Measurements from ENCODE around the gene ARHGDIG.

The ARHGDIG gene

DNA sequence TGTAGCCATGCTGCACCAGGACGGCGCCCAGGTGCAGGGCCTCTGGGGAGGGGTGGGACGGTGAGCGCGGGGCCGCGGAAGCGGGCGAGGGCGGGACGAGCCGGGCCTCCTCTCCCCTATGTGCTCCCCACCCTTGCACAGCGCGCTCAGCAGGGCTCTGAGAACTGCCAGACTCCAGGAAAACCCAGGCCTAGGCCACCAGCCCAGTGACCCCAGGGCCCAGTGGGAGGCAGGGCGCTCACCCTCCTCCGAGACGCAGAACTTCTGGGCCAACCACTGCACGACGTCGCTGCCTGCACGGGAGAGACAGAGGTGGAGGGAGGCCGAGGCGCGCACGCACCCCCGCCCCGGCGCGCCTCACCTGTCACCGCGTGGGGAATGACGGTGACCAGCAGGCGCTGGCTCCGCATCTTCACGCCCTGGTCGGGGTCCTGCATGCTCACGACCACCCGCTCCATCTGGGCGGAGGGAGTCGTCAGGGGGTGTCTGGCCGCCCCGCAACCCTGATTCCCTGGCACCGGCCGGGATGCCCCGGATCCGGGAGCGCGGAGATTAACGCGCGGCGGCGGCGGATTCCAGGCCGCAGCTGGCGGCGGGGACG lies 5.2 kb upstream of the ARHGDIG start:
- Histone ChIP-seq H3K36me3 (ENCODE audit: control insufficient read depth, insufficient read depth, low read length) (no peaks in the 10 kb centered on the region), H3K9me3 (ENCODE audit: control insufficient read depth, insufficient read depth, low read length) (no peaks in the 10 kb centered on the region), H3K9ac (ENCODE audit: low read depth, low read length) (peak overlapping the region; percentile 47), H3K27me3 (ENCODE audit: control insufficient read depth, insufficient read depth, low read length) (peaks cover 22% of the 10 kb centered on the region), H3K4me3 (ENCODE audit: low read depth, low read length) (peak overlapping the region; percentile 52), H3K4me1 (ENCODE audit: control insufficient read depth, insufficient read depth, low read length) (no peaks in the 10 kb centered on the region)

DNA sequence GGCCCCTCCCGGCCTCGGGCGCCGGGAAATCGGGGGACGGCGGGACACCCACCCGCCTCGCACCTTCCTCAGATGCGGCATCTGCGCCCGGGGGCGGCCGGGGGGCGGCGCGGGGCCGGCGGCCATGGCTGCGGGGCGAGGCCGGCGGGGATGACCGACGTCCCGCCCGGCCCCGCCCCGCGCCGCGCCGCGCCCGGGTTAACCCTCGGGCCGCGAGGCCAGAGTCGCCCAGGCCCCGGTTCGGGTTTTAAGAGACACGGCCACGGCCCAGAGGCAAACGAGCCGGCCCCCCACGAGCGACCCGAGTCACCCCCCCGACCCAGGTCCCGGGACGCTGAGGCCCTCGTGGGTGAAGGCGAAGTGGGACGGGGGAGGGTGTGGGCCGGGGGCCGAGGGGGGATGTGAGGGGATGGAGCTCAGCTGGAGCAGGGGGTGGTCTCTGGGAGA lies 4.6 kb upstream of the ARHGDIG start, which contains the start of gene RGS11:
Gene RGS11, minus strand, starts transcription at position 159 of the 447 bp plus-strand sequence. Its CDS starts 33 bp downstream, at position 126.
- no peaks in the 10 kb centered on the region for H3K4me1 ChIP-seq (ENCODE audit: control insufficient read depth, insufficient read depth, low read length)
- no peaks in the 10 kb centered on the region for H3K36me3 ChIP-seq (ENCODE audit: control insufficient read depth, insufficient read depth, low read length)
- no peaks in the 10 kb centered on the region for H3K9me3 ChIP-seq (ENCODE audit: control insufficient read depth, insufficient read depth, low read length)
- H3K27me3 ChIP-seq (ENCODE audit: control insufficient read depth, insufficient read depth, low read length), result peaks cover 22% of the 10 kb centered on the region
- peak within 1 kb of the TSS; percentile 47 for H3K9ac ChIP-seq (ENCODE audit: low read depth, low read length)
- peak within 1 kb of the TSS; percentile 52 for H3K4me3 ChIP-seq (ENCODE audit: low read depth, low read length)

DNA sequence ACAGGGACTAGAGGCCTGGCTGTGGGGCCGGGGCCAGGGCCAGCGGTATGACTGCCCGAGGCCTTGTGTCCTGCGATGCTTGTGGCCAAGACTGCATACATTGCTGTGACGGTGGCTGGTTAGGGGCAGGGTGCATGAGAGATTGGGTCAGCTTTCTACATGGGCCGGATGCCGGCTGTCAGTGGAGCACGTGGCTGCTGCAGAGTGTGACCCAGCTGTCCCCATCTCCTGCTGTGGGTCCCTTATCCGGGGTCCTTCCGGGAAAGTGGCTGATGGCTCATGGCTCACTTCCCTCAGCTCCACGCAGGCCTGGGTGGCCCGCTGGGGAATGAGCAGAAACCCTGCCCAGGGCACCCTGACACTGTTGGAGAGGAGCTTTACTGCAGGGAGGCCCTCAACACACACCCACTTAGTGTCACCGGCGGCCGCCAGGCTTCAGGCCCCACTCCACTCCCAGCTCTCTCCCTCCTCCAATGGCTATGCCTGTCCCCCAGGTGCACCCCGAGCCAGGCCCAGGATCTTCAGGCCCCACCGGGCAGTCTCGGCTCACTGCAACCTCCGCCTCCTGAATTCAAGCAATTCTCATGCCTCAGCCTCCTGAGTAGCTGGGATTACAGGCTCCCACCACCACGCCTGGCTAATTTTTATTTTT lies 3.8 kb upstream of the ARHGDIG start:
- Histone ChIP-seq H3K4me1 (ENCODE audit: control insufficient read depth, insufficient read depth, low read length) (no peaks in the 10 kb centered on the region), H3K27me3 (ENCODE audit: control insufficient read depth, insufficient read depth, low read length) (peaks cover 22% of the 10 kb centered on the region), H3K36me3 (ENCODE audit: control insufficient read depth, insufficient read depth, low read length) (no peaks in the 10 kb centered on the region), H3K4me3 (ENCODE audit: low read depth, low read length) (no peak overlapping the region), H3K9me3 (ENCODE audit: control insufficient read depth, insufficient read depth, low read length) (no peaks in the 10 kb centered on the region), H3K9ac (ENCODE audit: low read depth, low read length) (no peak overlapping the region)

DNA sequence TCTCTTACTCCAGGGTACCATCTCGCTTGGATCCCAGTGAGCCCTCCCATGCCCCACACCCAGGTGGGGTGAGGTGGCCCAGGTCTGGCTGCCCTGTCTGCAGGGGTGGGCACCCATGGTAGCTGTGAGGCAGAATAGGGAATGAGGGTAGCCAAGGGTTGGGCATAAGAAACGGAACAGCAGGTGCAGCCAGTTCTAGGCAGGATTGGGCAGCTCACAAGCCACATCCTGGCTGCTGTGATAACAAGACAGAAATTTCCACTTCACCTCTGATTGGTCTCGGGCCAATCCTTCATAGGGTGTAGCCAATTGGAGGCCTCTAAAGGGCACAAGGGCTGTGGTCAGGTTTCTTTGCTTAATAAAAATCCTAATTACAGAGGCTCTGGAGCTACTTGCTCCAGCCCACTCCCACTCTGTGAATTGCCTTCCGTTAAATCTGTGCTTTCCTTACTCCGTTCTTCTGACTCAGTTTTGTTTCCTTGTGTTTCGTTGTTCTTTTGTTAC lies 1.5 kb upstream of the ARHGDIG start:
- Histone ChIP-seq H3K36me3 (ENCODE audit: control insufficient read depth, insufficient read depth, low read length) (no peaks in the 10 kb centered on the region), H3K4me3 (ENCODE audit: low read depth, low read length) (no peak overlapping the region), H3K27me3 (ENCODE audit: control insufficient read depth, insufficient read depth, low read length) (peaks cover 22% of the 10 kb centered on the region), H3K9me3 (ENCODE audit: control insufficient read depth, insufficient read depth, low read length) (no peaks in the 10 kb centered on the region), H3K4me1 (ENCODE audit: control insufficient read depth, insufficient read depth, low read length) (no peaks in the 10 kb centered on the region), H3K9ac (ENCODE audit: low read depth, low read length) (no peak overlapping the region)

DNA sequence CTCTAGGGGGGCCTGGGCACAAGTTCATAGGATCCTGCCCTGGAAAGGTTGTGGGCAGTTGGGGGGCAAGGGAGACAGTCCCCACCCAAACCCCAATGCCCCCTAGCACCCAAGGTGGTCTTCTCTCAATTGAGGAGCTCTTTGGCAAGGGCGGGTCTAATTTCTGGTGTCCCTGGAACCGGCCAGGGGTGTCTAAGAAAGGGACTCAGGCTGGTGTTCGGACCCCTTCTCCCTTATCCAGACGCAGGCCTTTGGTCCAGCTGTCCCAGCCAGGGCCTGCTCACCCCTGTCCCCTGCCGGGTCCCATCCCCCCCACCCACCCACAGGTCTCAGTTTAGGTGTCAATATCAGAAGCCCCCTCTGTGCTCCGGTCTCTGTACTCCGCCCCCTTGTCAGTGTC lies 860 bp upstream of the ARHGDIG start:
- Histone ChIP-seq H3K27me3 (ENCODE audit: control insufficient read depth, insufficient read depth, low read length) (peaks cover 18% of the 10 kb centered on the region), H3K9me3 (ENCODE audit: control insufficient read depth, insufficient read depth, low read length) (no peaks in the 10 kb centered on the region), H3K4me1 (ENCODE audit: control insufficient read depth, insufficient read depth, low read length) (no peaks in the 10 kb centered on the region), H3K9ac (ENCODE audit: low read depth, low read length) (no peak overlapping the region), H3K36me3 (ENCODE audit: control insufficient read depth, insufficient read depth, low read length) (no peaks in the 10 kb centered on the region), H3K4me3 (ENCODE audit: low read depth, low read length) (no peak overlapping the region)

DNA sequence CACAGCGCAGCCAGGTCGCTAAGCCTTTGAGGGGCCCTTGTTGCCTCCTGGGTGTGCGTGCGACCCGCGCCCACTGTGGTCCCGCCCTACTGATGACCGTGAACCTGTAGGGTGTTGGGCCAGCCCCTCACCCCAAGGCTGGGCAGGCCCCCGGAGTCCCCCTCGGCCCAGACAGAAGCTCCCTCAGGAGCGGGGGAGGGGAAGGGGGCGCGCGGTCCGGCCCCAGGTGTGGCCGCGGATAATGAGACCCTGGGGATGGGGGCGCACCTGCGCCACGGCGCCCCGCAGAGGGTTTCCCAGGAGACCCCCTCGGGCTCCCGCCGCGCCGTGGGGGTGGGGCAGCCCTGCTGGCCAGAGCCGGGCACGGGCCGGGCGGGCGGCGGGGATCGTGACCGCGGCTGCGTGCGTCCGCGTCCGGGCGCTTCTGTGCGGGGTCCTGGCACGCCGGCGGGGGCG lies 358 bp upstream of the ARHGDIG start:
- Histone ChIP-seq H3K27me3 (ENCODE audit: control insufficient read depth, insufficient read depth, low read length) (peaks cover 13% of the 10 kb centered on the region), H3K9me3 (ENCODE audit: control insufficient read depth, insufficient read depth, low read length) (no peaks in the 10 kb centered on the region), H3K4me1 (ENCODE audit: control insufficient read depth, insufficient read depth, low read length) (no peaks in the 10 kb centered on the region), H3K4me3 (ENCODE audit: low read depth, low read length) (no peak overlapping the region), H3K36me3 (ENCODE audit: control insufficient read depth, insufficient read depth, low read length) (peaks cover 3% of the 10 kb centered on the region), H3K9ac (ENCODE audit: low read depth, low read length) (no peak overlapping the region)

DNA sequence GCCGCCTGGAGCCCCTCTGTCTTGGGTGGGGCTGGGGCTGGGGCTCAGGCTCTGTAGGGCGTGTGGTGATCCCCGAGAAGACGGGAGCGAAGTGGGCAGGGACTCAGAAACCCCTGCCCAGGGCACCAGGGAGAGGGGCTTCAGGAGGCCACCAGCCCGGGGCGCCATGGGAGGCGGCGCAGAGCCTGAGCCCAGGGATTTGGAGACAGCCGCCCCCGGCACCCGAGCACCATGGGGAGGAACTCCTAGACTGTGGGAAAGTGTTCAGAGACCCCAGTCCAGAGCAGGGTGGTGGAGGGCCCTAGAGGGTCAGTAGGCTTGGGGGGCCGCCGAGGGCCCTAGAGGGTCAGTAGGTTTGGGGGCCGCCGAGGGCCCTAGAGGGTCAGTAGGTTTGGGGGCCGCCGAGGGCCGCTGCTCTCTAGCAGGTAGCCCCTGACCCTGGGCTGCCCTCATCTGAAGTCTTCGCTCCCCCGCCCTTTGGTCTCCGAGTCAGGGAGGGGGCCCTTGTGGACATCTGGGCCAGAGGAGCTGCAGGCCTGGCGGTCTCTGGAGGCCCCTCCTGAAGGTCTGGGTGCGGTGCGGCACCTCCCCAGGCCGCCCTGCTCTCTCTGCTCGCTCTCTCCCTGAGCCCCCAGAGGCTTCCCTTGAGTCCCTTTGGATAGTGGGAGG lies 734 bp downstream of the ARHGDIG start:
- peak overlapping the region; percentile 45 for H3K4me3 ChIP-seq (ENCODE audit: low read depth, low read length)

DNA sequence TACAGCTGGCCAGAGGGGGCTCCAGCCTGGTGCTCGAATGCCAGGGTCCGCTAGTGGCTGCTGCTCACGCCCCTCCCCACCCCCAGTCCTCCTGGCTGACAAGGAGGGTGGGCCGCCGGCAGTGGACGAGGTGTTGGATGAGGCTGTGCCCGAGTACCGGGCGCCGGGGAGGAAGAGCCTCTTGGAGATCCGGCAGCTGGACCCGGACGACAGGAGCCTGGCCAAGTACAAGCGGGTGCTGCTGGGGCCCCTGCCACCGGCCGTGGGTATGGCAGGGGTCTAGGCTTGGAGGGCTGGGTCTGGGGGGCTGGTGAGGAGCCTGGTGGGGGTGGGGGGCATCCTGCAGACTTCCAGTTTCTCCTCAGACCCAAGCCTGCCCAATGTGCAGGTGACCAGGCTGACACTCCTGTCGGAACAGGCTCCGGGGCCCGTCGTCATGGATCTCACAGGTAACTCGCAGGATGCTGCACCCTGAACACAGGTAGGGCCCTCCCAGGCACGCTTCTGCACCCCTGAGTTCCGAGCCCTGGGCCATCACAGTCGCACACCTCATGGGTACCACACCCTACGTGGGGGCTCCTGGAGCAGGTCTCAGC lies 1.4 kb downstream of the ARHGDIG start:
- Histone ChIP-seq H3K9me3 (ENCODE audit: control insufficient read depth, insufficient read depth, low read length) (no peaks in the 10 kb centered on the region), H3K27me3 (ENCODE audit: control insufficient read depth, insufficient read depth, low read length) (peaks cover 3% of the 10 kb centered on the region), H3K9ac (ENCODE audit: low read depth, low read length) (no peak overlapping the region), H3K4me3 (ENCODE audit: low read depth, low read length) (no peak overlapping the region), H3K36me3 (ENCODE audit: control insufficient read depth, insufficient read depth, low read length) (peaks cover 3% of the 10 kb centered on the region), H3K4me1 (ENCODE audit: control insufficient read depth, insufficient read depth, low read length) (no peaks in the 10 kb centered on the region)

More for the DNA sequence above, 734 bp downstream of the ARHGDIG start:
- Histone ChIP-seq H3K9ac (ENCODE audit: low read depth, low read length) (no peak overlapping the region), H3K9me3 (ENCODE audit: control insufficient read depth, insufficient read depth, low read length) (no peaks in the 10 kb centered on the region), H3K27me3 (ENCODE audit: control insufficient read depth, insufficient read depth, low read length) (peaks cover 9% of the 10 kb centered on the region), H3K36me3 (ENCODE audit: control insufficient read depth, insufficient read depth, low read length) (peaks cover 3% of the 10 kb centered on the region), H3K4me1 (ENCODE audit: control insufficient read depth, insufficient read depth, low read length) (no peaks in the 10 kb centered on the region)

DNA sequence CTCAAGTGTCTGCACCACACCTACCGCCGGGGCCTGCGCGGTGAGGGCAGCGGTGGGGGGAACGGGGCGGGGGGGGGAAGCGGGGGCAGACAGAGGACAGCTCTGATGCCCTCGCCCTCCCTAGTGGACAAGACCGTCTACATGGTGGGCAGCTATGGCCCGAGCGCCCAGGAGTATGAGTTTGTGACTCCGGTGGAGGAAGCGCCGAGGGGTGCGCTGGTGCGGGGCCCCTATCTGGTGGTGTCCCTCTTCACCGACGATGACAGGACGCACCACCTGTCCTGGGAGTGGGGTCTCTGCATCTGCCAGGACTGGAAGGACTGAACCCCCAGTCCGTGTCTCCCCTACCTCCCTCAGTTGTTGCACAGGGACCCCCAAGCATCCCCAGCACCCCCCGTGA lies 2.1 kb downstream of the ARHGDIG start:
- no peaks in the 10 kb centered on the region for H3K4me1 ChIP-seq (ENCODE audit: control insufficient read depth, insufficient read depth, low read length)
- peaks cover 3% of the 10 kb centered on the region for H3K27me3 ChIP-seq (ENCODE audit: control insufficient read depth, insufficient read depth, low read length)
- H3K9me3 ChIP-seq (ENCODE audit: control insufficient read depth, insufficient read depth, low read length), result no peaks in the 10 kb centered on the region
- no peak overlapping the region for H3K4me3 ChIP-seq (ENCODE audit: low read depth, low read length)
- H3K36me3 ChIP-seq (ENCODE audit: control insufficient read depth, insufficient read depth, low read length), result peaks cover 8% of the 10 kb centered on the region
- no peak overlapping the region for H3K9ac ChIP-seq (ENCODE audit: low read depth, low read length)

DNA sequence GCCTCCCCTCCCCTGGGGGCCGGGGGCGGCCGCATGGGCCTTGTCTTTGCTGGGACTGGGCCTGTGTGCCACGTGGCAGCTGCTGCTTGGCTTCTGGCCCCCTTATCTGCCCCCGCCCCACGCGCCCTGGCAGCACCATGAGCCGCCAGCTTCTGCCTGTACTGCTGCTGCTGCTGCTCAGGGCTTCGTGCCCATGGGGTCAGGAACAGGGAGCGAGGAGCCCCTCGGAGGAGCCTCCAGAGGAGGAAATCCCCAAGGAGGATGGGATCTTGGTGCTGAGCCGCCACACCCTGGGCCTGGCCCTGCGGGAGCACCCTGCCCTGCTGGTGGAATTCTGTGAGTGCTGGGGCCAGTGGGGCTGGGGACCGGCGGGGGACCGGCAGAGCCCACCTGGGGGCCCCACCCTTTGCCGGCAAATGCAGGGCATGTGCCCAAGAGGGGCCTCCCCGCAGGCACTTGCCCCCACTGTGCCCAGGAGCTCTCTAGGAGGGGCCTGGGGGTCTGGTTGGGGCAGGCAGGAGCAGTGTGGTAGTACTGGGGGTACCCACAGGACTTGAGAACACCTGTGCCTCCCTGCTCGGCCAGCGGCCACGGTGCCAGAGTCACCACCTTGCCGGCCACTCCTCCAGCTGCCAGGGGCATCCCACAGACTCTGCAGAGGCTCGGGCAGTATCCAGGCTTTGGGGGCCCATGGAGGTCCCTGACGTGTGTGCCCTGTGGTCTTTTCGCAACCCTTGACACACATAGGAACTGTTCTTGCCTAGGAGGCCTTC lies 2.8 kb downstream of the ARHGDIG start, which contains the start of gene PDIA2:
Gene PDIA2, plus strand, starts transcription at position 132 of the 773 bp plus-strand sequence. Its CDS starts 6 bp downstream, at position 138.
- Histone ChIP-seq H3K9ac (ENCODE audit: low read depth, low read length) (no peak within 1 kb of the TSS), H3K27me3 (ENCODE audit: control insufficient read depth, insufficient read depth, low read length) (peaks cover 3% of the 10 kb centered on the region), H3K4me3 (ENCODE audit: low read depth, low read length) (no peak within 1 kb of the TSS), H3K36me3 (ENCODE audit: control insufficient read depth, insufficient read depth, low read length) (peaks cover 13% of the 10 kb centered on the region), H3K9me3 (ENCODE audit: control insufficient read depth, insufficient read depth, low read length) (no peaks in the 10 kb centered on the region), H3K4me1 (ENCODE audit: control insufficient read depth, insufficient read depth, low read length) (no peaks in the 10 kb centered on the region)
